ENCODE data around the gene BCAS3. TPM values are rescaled to one million over a fixed set of nuclear protein-coding genes. Genes with fewer than 3 reads are reported as not detected.

BCAS3 gene
- total and polyA plus RNA-seq, 11 donors, result 4.5 to 23.5 (median 17.9) TPM

GRCh38 chr17:61361084-61361483 lies 683.4 kb downstream of the BCAS3 start:
- intact Hi-C loops (cut with DNase I), result no loop called here
- Histone ChIP-seq H3K36me3 (no peaks in the 10 kb centered on the region), H3K4me1 (peaks cover 0 to 8% (median 0%) of the 10 kb centered on the region in 12 donors), H3K27ac (no peak overlapping the region), H3K9me3 (no peaks in the 10 kb centered on the region), H3K4me3 (no peak overlapping the region), H3K27me3 (peaks cover 0 to 3% (median 0%) of the 10 kb centered on the region in 9 donors)
- DNase-seq (no peak), ATAC-seq (no peak)
- TF ChIP-seq CTCF (IDR thresholded peaks at IDR 0.05) (no peak), POLR2A (IDR thresholded peaks at IDR 0.05) (no peak)
- 87 to 92% (median 91%) methylated on average over 2 of the region's 2 CpGs for WGBS, 4 donors

- Histone ChIP-seq H3K27ac (no peak overlapping the region), H3K4me3 (no peak overlapping the region), H3K36me3 (no peaks in the 10 kb centered on the region), H3K9me3 (no peaks in the 10 kb centered on the region), H3K27me3 (peaks cover 0 to 3% (median 0%) of the 10 kb centered on the region in 9 donors), H3K4me1 (peaks cover 0 to 18% (median 0%) of the 10 kb centered on the region in 12 donors)
- 81 to 95% (median 91%) methylated on average over 5 of the region's 5 CpGs for WGBS, 4 donors
- DNase-seq, result no peak
- intact Hi-C loops (cut with DNase I), result no loop called here
- TF ChIP-seq POLR2A (IDR thresholded peaks at IDR 0.05), result no peak
- TF ChIP-seq CTCF (IDR thresholded peaks at IDR 0.05), result no peak
- ATAC-seq, result no peak
Observed at GRCh38 chr17:61362396-61362795, 684.7 kb downstream of the BCAS3 start.

GRCh38 chr17:61362852-61363600 lies 685.4 kb downstream of the BCAS3 start:
- intact Hi-C loops (cut with DNase I), result no loop called here

More at GRCh38 chr17:61362852-61363600, 685.4 kb downstream of the BCAS3 start:
- Histone ChIP-seq H3K27me3 (peaks cover 0 to 3% (median 0%) of the 10 kb centered on the region in 9 donors), H3K9me3 (no peaks in the 10 kb centered on the region), H3K27ac (no peak overlapping the region), H3K4me1 (peaks cover 0 to 18% (median 0%) of the 10 kb centered on the region in 12 donors), H3K36me3 (no peaks in the 10 kb centered on the region), H3K4me3 (no peak overlapping the region)
- 92 to 96% (median 94%) methylated on average over 9 of the region's 9 CpGs for WGBS, 4 donors
- no peak for ATAC-seq
- DNase-seq, result no peak
- TF ChIP-seq CTCF (IDR thresholded peaks at IDR 0.05) (no peak), POLR2A (IDR thresholded peaks at IDR 0.05) (no peak)

Data from heart left ventricle (tissue), 16 donors.